GM18520 (cell line): ENCODE data around the gene SMPX.

ENCODE experiments used
- ATAC-seq: cut with Tn5 transposase; IDR thresholded peaks from one replicate; pipeline ENCODE4 v1.9.1; 2021; ENCODE audit not compliant: unreplicated experiment

The SMPX gene

DNA sequence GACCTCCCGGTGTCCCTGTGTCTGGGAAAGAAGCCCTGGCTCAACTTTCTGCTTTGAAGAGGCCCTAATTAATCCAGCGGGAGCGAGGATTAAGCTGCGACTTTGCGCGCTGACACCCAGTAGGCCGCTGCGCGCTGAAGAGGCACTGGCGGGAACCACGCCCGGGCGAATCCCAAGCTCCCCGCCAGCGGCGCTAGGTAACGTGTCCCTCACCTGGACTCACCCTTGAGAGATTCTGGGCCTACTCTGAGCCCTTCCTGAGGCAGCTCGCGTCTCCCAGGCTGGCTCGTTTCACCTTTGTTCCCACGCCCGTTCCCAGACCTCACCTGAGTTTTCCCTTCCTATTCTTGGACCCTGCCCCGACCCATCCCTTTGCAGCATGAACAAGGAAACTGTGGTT is 99.2 kb downstream of the SMPX start:
- no peak for ATAC-seq

DNA sequence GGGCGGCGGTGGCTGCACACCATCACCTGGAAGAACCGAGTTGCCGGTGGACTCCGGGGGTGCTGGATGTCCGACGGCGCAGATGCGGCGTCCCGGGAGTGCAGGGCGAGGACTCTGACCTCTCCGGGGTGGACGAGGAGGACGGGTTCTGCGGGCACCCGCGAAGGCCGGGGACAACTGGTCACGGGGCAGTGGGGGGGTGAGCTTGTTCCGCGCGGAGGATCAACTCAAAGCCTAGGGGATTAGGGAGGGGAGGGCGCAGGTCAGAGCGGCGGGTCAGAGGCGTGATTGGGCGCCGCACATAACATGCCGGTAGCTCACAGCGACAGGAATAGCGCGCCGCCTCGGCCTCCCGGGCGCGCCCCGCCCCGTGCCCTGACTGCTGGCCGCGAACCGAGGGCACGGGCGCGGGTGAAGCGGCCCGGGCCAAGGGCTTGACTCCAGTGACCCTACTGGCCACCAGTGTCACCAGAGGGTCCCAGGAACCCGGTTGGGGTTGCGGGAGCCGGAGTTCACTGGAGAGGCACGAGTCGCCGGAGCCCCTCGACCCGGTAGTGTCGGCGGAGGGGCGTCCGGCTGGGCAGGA is 99.7 kb downstream of the SMPX start, which contains the start of gene KLHL34:
Gene KLHL34 (minus strand): TSS at position 179 of the 586 bp plus-strand sequence. CDS start 542 bp downstream, outside the sequence.
- ATAC-seq, result no peak

DNA sequence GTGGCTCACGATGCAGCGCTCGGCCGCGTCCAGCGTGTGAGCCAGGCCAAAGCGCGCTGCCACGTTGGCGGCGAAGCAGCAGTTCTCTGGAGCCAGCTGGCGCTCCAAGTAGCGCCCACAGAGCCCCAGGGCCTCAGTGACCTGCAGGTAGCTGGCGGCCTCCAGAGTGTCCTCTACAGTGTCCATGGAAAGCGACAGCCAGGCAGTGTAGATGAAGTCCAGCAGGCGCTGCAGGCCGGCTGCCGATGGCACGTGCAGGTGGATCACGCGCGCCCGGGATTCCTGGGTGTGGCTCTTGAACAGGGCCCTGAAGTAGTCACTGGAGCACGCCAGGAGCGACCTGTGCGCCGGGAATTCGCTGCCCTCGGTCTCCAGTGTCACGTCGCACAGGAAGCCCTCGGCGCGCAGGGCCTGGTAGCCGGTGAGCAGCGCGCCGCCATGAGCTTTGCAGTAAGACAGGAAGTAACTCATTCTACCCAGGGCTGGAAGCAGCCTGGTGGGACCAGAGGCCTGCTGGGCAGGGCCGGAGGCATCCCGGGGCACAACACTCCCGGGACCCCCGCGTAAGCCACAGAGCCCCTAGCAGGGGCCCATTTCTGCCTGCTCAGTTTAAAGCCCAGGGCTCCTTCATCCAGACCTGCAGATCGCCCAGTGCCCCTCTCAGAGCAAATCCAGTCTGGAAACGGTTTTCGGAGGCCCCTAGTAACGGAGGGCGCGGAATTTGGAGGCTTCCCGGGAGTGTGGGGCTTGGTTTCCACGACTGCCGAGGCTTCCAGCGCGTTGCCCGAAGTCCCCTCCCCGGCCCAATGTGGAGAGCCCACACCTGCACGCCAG is 100.4 kb downstream of the SMPX start:
- ATAC-seq, result no peak

DNA sequence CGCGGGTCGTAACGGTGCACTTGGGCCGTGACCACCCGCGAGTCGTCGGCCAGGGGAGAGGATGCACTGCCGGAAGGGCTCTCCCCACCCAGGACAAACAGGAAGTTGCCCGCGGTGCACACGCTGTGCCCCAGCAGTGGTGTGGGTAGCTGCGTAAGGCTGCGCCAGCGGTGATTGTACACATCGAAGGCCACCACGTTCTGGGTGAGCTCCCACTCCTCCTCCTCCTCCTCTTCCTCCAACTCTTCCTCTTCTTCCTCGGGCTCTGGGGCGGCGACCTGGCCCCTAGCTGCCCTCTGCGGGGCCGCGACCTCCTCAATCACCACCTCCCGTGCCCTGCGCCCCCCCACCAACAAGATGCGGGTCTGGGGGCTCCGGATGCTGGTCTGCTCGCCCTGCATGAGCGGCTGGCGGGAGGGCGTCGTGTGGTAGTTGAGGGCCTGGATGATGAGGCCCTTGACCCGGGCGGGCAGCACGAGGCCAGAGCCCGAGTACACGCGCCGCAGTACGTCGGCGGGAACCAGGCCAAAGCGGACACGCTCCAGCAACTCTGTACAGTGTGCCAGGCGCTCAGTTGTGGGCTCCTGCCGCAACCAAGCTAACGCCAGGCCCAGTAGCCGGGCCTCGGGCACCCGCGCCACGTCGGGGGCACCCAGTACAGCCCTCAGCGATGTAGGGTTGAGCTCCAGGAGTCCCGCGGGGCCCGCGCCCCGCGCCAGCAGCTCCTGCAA is 101.2 kb downstream of the SMPX start:
- no peak for ATAC-seq
